Measurements from ENCODE around the gene PCDH1.

GRCh38 chr5:141883892-141884318, 5.7 kb upstream of the PCDH1 start:
- TF ChIP-seq CTCF (IDR thresholded peaks at IDR 0.05; ENCODE audit: insufficient read depth, low read depth, low read length) (no peak), EZH2 (IDR thresholded peaks at IDR 0.05; ENCODE audit: insufficient read depth, low read length) (no peak)

All from astrocyte (in vitro differentiated cells and primary cell).